SK-N-SH (cell line): ENCODE measurements around the gene VSIG8. TPM values are rescaled to one million over a fixed set of nuclear protein-coding genes. Genes with fewer than 3 reads are reported as not detected.

Source experiments
- CTCF ChIA-PET: fragments of 300-600, 350-600 bp; formaldehyde crosslinking; extraction: SDS; loops from one replicate; lab custom pipeline; 2021; lab: Yijun Ruan, JAX
- POLR2A ChIA-PET: fragments of 350-600 bp; sonication (Branson Sonifier 250); formaldehyde crosslinking; extraction: SDS; loops from one replicate; lab custom pipeline; 2020; ENCODE audit warnings: antibody characterized with exemption, inconsistent platforms; lab: Yijun Ruan, JAX
- DNase-seq: peaks from one replicate; pipeline ENCODE4 v3.0.0; 2012
- H2AFZ ChIP-seq: fragments of 200-600 bp; sonication (generic); 2 replicates; pipeline ENCODE4 v1.8.1; 2016; ENCODE audit warnings: antibody characterized with exemption, mild to moderate bottlenecking, low read depth
- H3F3A ChIP-seq: fragments of 200-600 bp; sonication (generic); replicated peaks from 2 replicates; pipeline ENCODE3; 2016; ENCODE audit warnings: antibody characterized with exemption, mild to moderate bottlenecking; ENCODE audit not compliant: insufficient read depth
- H3K27ac ChIP-seq, 2 experiments: fragments of 200-500 bp in 1 of 2; fragments of 200-600 bp in 1 of 2; sonication (Bioruptor generic) in 1 of 2; sonication (generic), shearing (Covaris generic) in 1 of 2; 2 replicates each; pipeline versions ENCODE4 v1.5.1 to v1.6.1; 2014 to 2016; ENCODE audit warnings: low read depth in 2 of 2, inconsistent platforms in 1 of 2, low read length in 1 of 2, mild to moderate bottlenecking in 1 of 2, mixed read lengths in 1 of 2
- H3K27me3 ChIP-seq: fragments of 200-600 bp; sonication (generic), shearing (Covaris generic); 2 replicates; pipeline ENCODE4 v1.6.1; 2016; ENCODE audit warnings: mixed run types; ENCODE audit not compliant: insufficient read depth
- H3K36me3 ChIP-seq, 2 experiments: fragments of 200-500 bp in 1 of 2; fragments of 200-600 bp in 1 of 2; sonication (Bioruptor generic) in 1 of 2; sonication (generic) in 1 of 2; replicated peaks in 1 of 2; 2 replicates each; pipeline versions ENCODE3 to v1.5.1; 2014 to 2016; ENCODE audit warnings: low read length in 1 of 2, mild to moderate bottlenecking in 1 of 2; ENCODE audit not compliant: insufficient read depth in 2 of 2, control insufficient read depth in 1 of 2
- H3K4me1 ChIP-seq, 2 experiments: fragments of 200-500 bp in 1 of 2; fragments of 200-600 bp in 1 of 2; sonication (Bioruptor generic) in 1 of 2; sonication (generic), shearing (Covaris generic) in 1 of 2; 2 replicates each; pipeline versions ENCODE4 v1.5.1 to v1.6.1; 2014 to 2016; ENCODE audit warnings: low read depth in 1 of 2, low read length in 1 of 2, mixed run types in 1 of 2; ENCODE audit not compliant: insufficient read depth in 2 of 2, control insufficient read depth in 1 of 2
- H3K4me2 ChIP-seq: fragments of 200-600 bp; sonication (generic), shearing (Covaris generic); 2 replicates; pipeline ENCODE4 v1.6.1; 2017; ENCODE audit warnings: mixed run types
- H3K4me3 ChIP-seq, 2 experiments: fragments of 200-500 bp in 1 of 2; fragments of 200-600 bp in 1 of 2; sonication (Bioruptor generic) in 1 of 2; sonication (generic), shearing (Covaris generic) in 1 of 2; 2 replicates each; pipeline versions ENCODE4 v1.5.1 to v1.8.1; 2014 to 2016; ENCODE audit warnings: low read depth in 2 of 2, inconsistent platforms in 1 of 2, low read length in 1 of 2, mild to moderate bottlenecking in 1 of 2, mixed read lengths in 1 of 2, moderate library complexity in 1 of 2
- H3K79me2 ChIP-seq: fragments of 200-600 bp; sonication (generic); 2 replicates; pipeline ENCODE4 v1.8.1; 2017; ENCODE audit warnings: mild to moderate bottlenecking; ENCODE audit not compliant: insufficient read depth
- H3K9ac ChIP-seq: fragments of 200-600 bp; sonication (generic); 2 replicates; pipeline ENCODE4 v1.6.1; 2017; ENCODE audit warnings: mixed run types
- H3K9me2 ChIP-seq: fragments of 200-600 bp; sonication (generic); 2 replicates; pipeline ENCODE4 v1.6.1; 2017; ENCODE audit warnings: mixed run types
- H3K9me3 ChIP-seq: fragments of 200-600 bp; sonication (generic); 2 replicates; pipeline ENCODE4 v1.6.1; 2017; ENCODE audit warnings: mixed run types, mild to moderate bottlenecking, moderate library complexity
- H4K20me1 ChIP-seq: fragments of 200-600 bp; sonication (generic); 2 replicates; pipeline ENCODE4 v1.6.1; 2017; ENCODE audit warnings: mild to moderate bottlenecking, mixed run types; ENCODE audit not compliant: insufficient read depth
- ELF1 ChIP-seq: IDR thresholded peaks from 2 replicates; pipeline ENCODE4 v1.4.0; 2012
- FOSL2 ChIP-seq: IDR thresholded peaks from 2 replicates; pipeline ENCODE4 v1.4.0; 2012; ENCODE audit warnings: low read depth, mild to moderate bottlenecking, moderate library complexity, borderline replicate concordance
- FOXJ3 ChIP-seq: sonication (generic); formaldehyde crosslinking; IDR thresholded peaks from 2 replicates; pipeline ENCODE4 v1.5.1; 2020; ENCODE audit warnings: mild to moderate bottlenecking, missing genetic modification reagents
- JUND ChIP-seq: IDR thresholded peaks from 2 replicates; pipeline ENCODE4 v1.4.0; 2012
- MXI1 ChIP-seq: IDR thresholded peaks from 2 replicates; pipeline ENCODE4 v1.6.1; 2012; ENCODE audit warnings: mild to moderate bottlenecking, low read depth, low read length, improper control_type of control experiment
- NFIC ChIP-seq: IDR thresholded peaks from 2 replicates; pipeline ENCODE4 v1.4.0; 2012; ENCODE audit warnings: borderline replicate concordance
- RFX5 ChIP-seq: IDR thresholded peaks from 2 replicates; pipeline ENCODE4 v1.6.1; 2012; ENCODE audit warnings: mild to moderate bottlenecking, improper control_type of control experiment, low read length
- TAF1 ChIP-seq: IDR thresholded peaks from 2 replicates; pipeline ENCODE4 v1.6.1; 2012; ENCODE audit warnings: low read depth, mild to moderate bottlenecking, low read length, moderate library complexity, borderline replicate concordance
- TCF12 ChIP-seq: IDR thresholded peaks from 2 replicates; pipeline ENCODE4 v1.4.0; 2012
- YY1 ChIP-seq: IDR thresholded peaks from 2 replicates; pipeline ENCODE4 v1.4.0; 2012; ENCODE audit warnings: low read depth, mild to moderate bottlenecking
- WGBS: methylation state at CpG from one replicate; pipeline ENCODE4 v1.1.6; 2017; ENCODE audit warnings: low lambda C conversion rate; 5-methylcytosine and 5-hydroxymethylcytosine counted together
- polyA plus RNA-seq, 3 experiments: library from polyadenylated mRNA; depleted of rRNA; stranded (reverse); fragments of >200 nt; gene quantifications; 2 replicates each; pipeline ENCODE4 v1.2.3, GENCODE V29; 2012
- TF ChIP-seq, protein P1 (sequence below): IDR thresholded peaks from 2 replicates; pipeline ENCODE4 v1.4.0; 2012; ENCODE audit warnings: low read depth, borderline replicate concordance
- TF ChIP-seq, protein P2 (sequence below): IDR thresholded peaks from 2 replicates; pipeline ENCODE4 v1.6.1; 2012; ENCODE audit warnings: mild to moderate bottlenecking, low read depth, low read length, moderate library complexity
- TF ChIP-seq, protein P3 (sequence below): IDR thresholded peaks from 2 replicates; pipeline ENCODE4 v1.4.0; 2012; ENCODE audit warnings: low read depth

VSIG8 gene
- polyA plus RNA-seq, 1 of the 3 experiments (the other 2 are of a cell fraction), result not detected

DNA sequence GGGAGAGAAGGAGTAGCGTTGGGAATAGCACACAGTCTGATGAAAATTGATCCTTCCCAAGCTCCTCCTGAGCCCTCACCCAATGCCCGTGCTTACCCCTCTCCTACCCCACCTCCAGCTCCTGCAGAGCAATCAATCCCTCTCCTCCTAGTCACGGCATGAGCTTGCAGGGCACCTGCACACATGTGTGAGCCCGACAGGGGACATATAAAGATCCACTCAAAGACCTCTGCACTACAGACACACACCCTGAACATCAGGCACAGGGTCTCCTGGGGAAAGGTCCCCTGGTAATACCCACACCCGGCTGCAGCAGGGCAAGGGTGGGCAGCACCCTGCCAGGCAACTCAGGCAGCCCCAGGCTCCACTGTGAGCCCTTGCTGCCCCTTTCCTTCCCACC, 426 bp downstream of the VSIG8 start (continued):
- TF ChIP-seq, protein P1, sequence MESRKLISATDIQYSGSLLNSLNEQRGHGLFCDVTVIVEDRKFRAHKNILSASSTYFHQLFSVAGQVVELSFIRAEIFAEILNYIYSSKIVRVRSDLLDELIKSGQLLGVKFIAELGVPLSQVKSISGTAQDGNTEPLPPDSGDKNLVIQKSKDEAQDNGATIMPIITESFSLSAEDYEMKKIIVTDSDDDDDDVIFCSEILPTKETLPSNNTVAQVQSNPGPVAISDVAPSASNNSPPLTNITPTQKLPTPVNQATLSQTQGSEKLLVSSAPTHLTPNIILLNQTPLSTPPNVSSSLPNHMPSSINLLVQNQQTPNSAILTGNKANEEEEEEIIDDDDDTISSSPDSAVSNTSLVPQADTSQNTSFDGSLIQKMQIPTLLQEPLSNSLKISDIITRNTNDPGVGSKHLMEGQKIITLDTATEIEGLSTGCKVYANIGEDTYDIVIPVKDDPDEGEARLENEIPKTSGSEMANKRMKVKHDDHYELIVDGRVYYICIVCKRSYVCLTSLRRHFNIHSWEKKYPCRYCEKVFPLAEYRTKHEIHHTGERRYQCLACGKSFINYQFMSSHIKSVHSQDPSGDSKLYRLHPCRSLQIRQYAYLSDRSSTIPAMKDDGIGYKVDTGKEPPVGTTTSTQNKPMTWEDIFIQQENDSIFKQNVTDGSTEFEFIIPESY, result no peak

DNA sequence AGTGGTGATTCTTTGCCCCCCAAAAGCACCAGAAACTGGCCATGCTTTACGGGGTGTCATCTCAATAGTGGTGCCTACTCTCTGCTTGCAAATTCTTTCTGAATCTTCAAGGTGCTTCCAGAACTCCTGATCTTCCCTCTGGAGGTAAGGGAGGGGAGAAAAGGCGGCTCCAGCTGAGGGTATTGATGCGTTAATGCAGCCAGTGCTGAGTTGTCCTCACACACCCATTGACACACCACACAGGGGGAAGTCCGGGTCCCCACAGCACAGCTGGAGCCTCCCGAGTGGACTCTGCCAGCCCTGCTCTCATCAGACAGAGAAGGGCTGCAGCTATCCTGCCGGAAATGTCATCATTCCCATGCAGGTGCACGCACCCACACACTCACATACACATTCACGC, 1.2 kb downstream of the VSIG8 start:
- no peak overlapping the region for H3K27ac ChIP-seq
- no peak overlapping the region for H3K9ac ChIP-seq
- H3K79me2 ChIP-seq, result no peaks in the 10 kb centered on the region
- no peak overlapping the region for H3K4me3 ChIP-seq
- H3K4me1 ChIP-seq, result peaks cover 0 to 10% of the 10 kb centered on the region in 2 experiments; a peak in 1 of 4 replicates
- no peaks in the 10 kb centered on the region for H3K9me2 ChIP-seq
- H3F3A ChIP-seq, result no peaks in the 10 kb centered on the region
- no peaks in the 10 kb centered on the region for H3K9me3 ChIP-seq
- POLR2A ChIA-PET, result no interaction called here
- H4K20me1 ChIP-seq, result no peaks in the 10 kb centered on the region
- H3K4me2 ChIP-seq, result no peak overlapping the region
- 74% methylated on average over 4 of the region's 8 CpGs for WGBS
- H3K36me3 ChIP-seq, result no peaks in the 10 kb centered on the region
- no peak for DNase-seq
- H2AFZ ChIP-seq, result no peak overlapping the region
- CTCF ChIA-PET, result interaction anchor here (1.1 to 4.9 kb wide), 4 partner anchors 28 to 62 kb away, joined by 3 to 14 read pairs (median 7); no protein-coding TSS in a partner anchor
- TF ChIP-seq YY1 (no peak), FOXJ3 (CRISPR knock-in tag) (no peak), ELF1 (no peak), NFIC (no peak), MXI1 (no peak), TAF1 (no peak), RFX5 (no peak), TCF12 (no peak), JUND (no peak), FOSL2 (no peak)
- TF ChIP-seq, protein P2, sequence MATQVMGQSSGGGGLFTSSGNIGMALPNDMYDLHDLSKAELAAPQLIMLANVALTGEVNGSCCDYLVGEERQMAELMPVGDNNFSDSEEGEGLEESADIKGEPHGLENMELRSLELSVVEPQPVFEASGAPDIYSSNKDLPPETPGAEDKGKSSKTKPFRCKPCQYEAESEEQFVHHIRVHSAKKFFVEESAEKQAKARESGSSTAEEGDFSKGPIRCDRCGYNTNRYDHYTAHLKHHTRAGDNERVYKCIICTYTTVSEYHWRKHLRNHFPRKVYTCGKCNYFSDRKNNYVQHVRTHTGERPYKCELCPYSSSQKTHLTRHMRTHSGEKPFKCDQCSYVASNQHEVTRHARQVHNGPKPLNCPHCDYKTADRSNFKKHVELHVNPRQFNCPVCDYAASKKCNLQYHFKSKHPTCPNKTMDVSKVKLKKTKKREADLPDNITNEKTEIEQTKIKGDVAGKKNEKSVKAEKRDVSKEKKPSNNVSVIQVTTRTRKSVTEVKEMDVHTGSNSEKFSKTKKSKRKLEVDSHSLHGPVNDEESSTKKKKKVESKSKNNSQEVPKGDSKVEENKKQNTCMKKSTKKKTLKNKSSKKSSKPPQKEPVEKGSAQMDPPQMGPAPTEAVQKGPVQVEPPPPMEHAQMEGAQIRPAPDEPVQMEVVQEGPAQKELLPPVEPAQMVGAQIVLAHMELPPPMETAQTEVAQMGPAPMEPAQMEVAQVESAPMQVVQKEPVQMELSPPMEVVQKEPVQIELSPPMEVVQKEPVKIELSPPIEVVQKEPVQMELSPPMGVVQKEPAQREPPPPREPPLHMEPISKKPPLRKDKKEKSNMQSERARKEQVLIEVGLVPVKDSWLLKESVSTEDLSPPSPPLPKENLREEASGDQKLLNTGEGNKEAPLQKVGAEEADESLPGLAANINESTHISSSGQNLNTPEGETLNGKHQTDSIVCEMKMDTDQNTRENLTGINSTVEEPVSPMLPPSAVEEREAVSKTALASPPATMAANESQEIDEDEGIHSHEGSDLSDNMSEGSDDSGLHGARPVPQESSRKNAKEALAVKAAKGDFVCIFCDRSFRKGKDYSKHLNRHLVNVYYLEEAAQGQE, result no peak
- TF ChIP-seq, protein P3, sequence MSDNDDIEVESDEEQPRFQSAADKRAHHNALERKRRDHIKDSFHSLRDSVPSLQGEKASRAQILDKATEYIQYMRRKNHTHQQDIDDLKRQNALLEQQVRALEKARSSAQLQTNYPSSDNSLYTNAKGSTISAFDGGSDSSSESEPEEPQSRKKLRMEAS, result no peak
- TF ChIP-seq, protein P1, result no peak
- H3K27me3 ChIP-seq, result no peaks in the 10 kb centered on the region
